Measurements from ENCODE around the gene CYTH3. TPM values are rescaled to one million over a fixed set of nuclear protein-coding genes. Genes with fewer than 3 reads are reported as not detected.
A peak's percentile ranks its signal among the peaks of the same experiment; 100 is the strongest.

CYTH3 gene
- total and polyA plus RNA-seq, 12 donors, result 15.9 to 27.9 (median 20.5) TPM

GRCh38 chr7:6256677-6257535 lies 15.5 kb downstream of the CYTH3 start:
- WGBS, 2 donors, result 51 to 54% methylated on average over 9 of the region's 9 CpGs
- no peaks in the 10 kb centered on the region for H3K9me3 ChIP-seq
- H3K27ac ChIP-seq, result peak overlapping the region; percentile 4 to 79 (median 66)
- H3K36me3 ChIP-seq, result no peaks in the 10 kb centered on the region
- no peaks in the 10 kb centered on the region for H3K27me3 ChIP-seq
- ATAC-seq, result peak; percentile 53 to 88 (median 73)
- intact Hi-C loops (cut with DNase I), result loop anchor here in 3 of 10 donors (5.0 kb wide), 2 partner anchors 60 to 95 kb away; no protein-coding TSS in a partner anchor
- no peak for TF ChIP-seq CTCF (IDR thresholded peaks at IDR 0.05)
- peak overlapping the region in 1 of 10 donors; percentile 11 for H3K4me3 ChIP-seq
- peaks cover 18 to 100% (median 86%) of the 10 kb centered on the region in 9 donors for H3K4me1 ChIP-seq
- DNase-seq, result peak; percentile 47 to 62

- DNase-seq (peak in 1 of 2 donors; percentile 35), ATAC-seq (peak in 6 of 8 donors; percentile 38 to 53 (median 41))
- Histone ChIP-seq H3K9me3 (no peaks in the 10 kb centered on the region), H3K4me1 (peaks cover 16 to 100% (median 86%) of the 10 kb centered on the region in 9 donors), H3K36me3 (no peaks in the 10 kb centered on the region), H3K4me3 (peak overlapping the region in 1 of 10 donors; percentile 11), H3K27ac (peak overlapping the region; percentile 0 to 79 (median 66)), H3K27me3 (no peaks in the 10 kb centered on the region)
- 61 to 64% methylated on average over 5 of the region's 5 CpGs for WGBS, 2 donors
- intact Hi-C loops (cut with DNase I), result loop anchor here in 3 of 10 donors (5.0 kb wide), 2 partner anchors 61 to 94 kb away; no protein-coding TSS in a partner anchor
- TF ChIP-seq CTCF (IDR thresholded peaks at IDR 0.05), result peak in 5 of 9 donors; percentile 10 to 42 (median 36)
These were observed 16.3 kb downstream of the CYTH3 start for GRCh38 chr7:6256109-6256483.

GRCh38 chr7:6254866-6255265 lies 17.6 kb downstream of the CYTH3 start:
- H3K27ac ChIP-seq, result peak overlapping the region in 5 of 10 donors; percentile 57 to 79 (median 74)
- H3K4me1 ChIP-seq, result peaks cover 17 to 100% (median 86%) of the 10 kb centered on the region in 9 donors
- intact Hi-C loops (cut with DNase I), result loop anchor here in 3 of 10 donors (5.0 kb wide), 2 partner anchors 62 to 93 kb away; no protein-coding TSS in a partner anchor
- H3K27me3 ChIP-seq, result no peaks in the 10 kb centered on the region
- no peaks in the 10 kb centered on the region for H3K36me3 ChIP-seq
- ATAC-seq (no peak), DNase-seq (no peak)
- no peaks in the 10 kb centered on the region for H3K9me3 ChIP-seq
- no peak overlapping the region for H3K4me3 ChIP-seq
- TF ChIP-seq CTCF (IDR thresholded peaks at IDR 0.05), result no peak
- WGBS, 2 donors, result 65 to 76% methylated on average over 4 of the region's 4 CpGs

- Histone ChIP-seq H3K4me1 (peaks cover 15 to 100% (median 88%) of the 10 kb centered on the region in 9 donors), H3K4me3 (peak overlapping the region in 1 of 10 donors; percentile 18), H3K9me3 (no peaks in the 10 kb centered on the region), H3K36me3 (no peaks in the 10 kb centered on the region), H3K27ac (peak overlapping the region in 8 of 10 donors; percentile 1 to 79 (median 36)), H3K27me3 (no peaks in the 10 kb centered on the region)
- intact Hi-C loops (cut with DNase I), result no loop called here
- ATAC-seq (no peak), DNase-seq (no peak)
- 14 to 21% methylated on average over 2 of the region's 2 CpGs for WGBS, 2 donors
- no peak for TF ChIP-seq CTCF (IDR thresholded peaks at IDR 0.05)
These were observed 19.7 kb downstream of the CYTH3 start for GRCh38 chr7:6252748-6253147.

All from heart right ventricle (tissue), 16 donors.